Activated T-cell treated with anti-CD3 and anti-CD28 coated beads for 1 hour (primary cell): Measurements from ENCODE around the gene ADCY4.

Experiments used
- DNase-seq: peaks from one replicate; pipeline ENCODE4 v3.0.0-alpha.2; 2020; ENCODE audit warnings: low read depth

Gene ADCY4

GRCh38 chr14:24297190-24297964, 37.5 kb downstream of the ADCY4 start:
- no peak for DNase-seq

GRCh38 chr14:24296341-24297157, 38.3 kb downstream of the ADCY4 start:
- peak; percentile 52 for DNase-seq

- DNase-seq: no peak
Measured at GRCh38 chr14:24293525-24293924, 41.3 kb downstream of the ADCY4 start.

GRCh38 chr14:24292118-24292807, 42.6 kb downstream of the ADCY4 start:
- no peak for DNase-seq

GRCh38 chr14:24291446-24292117, 43.3 kb downstream of the ADCY4 start:
- no peak for DNase-seq

- DNase-seq: no peak
Measured at GRCh38 chr14:24290746-24291145, 44.1 kb downstream of the ADCY4 start.

- no peak for DNase-seq
Measured at GRCh38 chr14:24289649-24290280, 45.1 kb downstream of the ADCY4 start.

- no peak for DNase-seq
Measured at GRCh38 chr14:24286996-24287395, 47.9 kb downstream of the ADCY4 start.

- no peak for DNase-seq
Measured at GRCh38 chr14:24285351-24285750, 49.5 kb downstream of the ADCY4 start.

GRCh38 chr14:24284501-24285035, 50.3 kb downstream of the ADCY4 start:
- no peak for DNase-seq

- no peak for DNase-seq
Measured at GRCh38 chr14:24283796-24284460, 50.9 kb downstream of the ADCY4 start.

GRCh38 chr14:24282736-24283135, 52.1 kb downstream of the ADCY4 start:
- no peak for DNase-seq

GRCh38 chr14:24281636-24282035, 53.2 kb downstream of the ADCY4 start:
- no peak for DNase-seq

- DNase-seq: no peak
Measured at GRCh38 chr14:24280797-24281460, 53.9 kb downstream of the ADCY4 start.

GRCh38 chr14:24279301-24280186, 55.3 kb downstream of the ADCY4 start:
- no peak for DNase-seq

GRCh38 chr14:24278424-24278823, 56.4 kb downstream of the ADCY4 start:
- DNase-seq: no peak

GRCh38 chr14:24277606-24278321, 57.1 kb downstream of the ADCY4 start:
- DNase-seq: no peak

GRCh38 chr14:24277071-24277470, 57.8 kb downstream of the ADCY4 start:
- DNase-seq: no peak
